B cell (primary cell): ENCODE data around the gene LGR5. TPM values are rescaled to one million over a fixed set of nuclear protein-coding genes. Genes with fewer than 3 reads are reported as not detected.

ENCODE experiments used
- ATAC-seq: fragments of 200-7000 bp; cut with Tn5 transposase; one replicate; pipeline ENCODE4 v1.10.0; 2021; ENCODE audit warnings: low read depth, mild to moderate bottlenecking, moderate number of reproducible peaks, moderate library complexity
- CTCF ChIA-PET: fragments of 350-600 bp; sonication (Branson Sonifier 250); formaldehyde crosslinking; loops from one replicate; lab custom pipeline; 2021; ENCODE audit warnings: antibody characterized with exemption, inconsistent platforms; lab: Charles Lee
- POLR2A ChIA-PET: fragments of 350-600 bp; sonication (Branson Sonifier 250); formaldehyde crosslinking; loops from one replicate; lab custom pipeline; 2021; ENCODE audit warnings: antibody characterized with exemption; lab: Charles Lee
- DNase-seq: peaks from one replicate; pipeline ENCODE4 v3.0.0; 2013
- H2AFZ ChIP-seq: 2 replicates; pipeline ENCODE4 v1.6.1; 2012; ENCODE audit warnings: mild to moderate bottlenecking, low read depth, low read length; ENCODE audit not compliant: insufficient read depth, poor library complexity, severe bottlenecking
- H3K27ac ChIP-seq, 2 donors: 1 replicate in 1 of 2; 2 replicates in 1 of 2; pipeline ENCODE4 v1.5.1; 2012 to 2013; ENCODE audit warnings: low read length in 2 of 2, mild to moderate bottlenecking in 2 of 2, moderate library complexity in 1 of 2
- H3K27me3 ChIP-seq, 4 experiments: fragments of 200-600 bp in 1 of 4; sonication (generic) in 1 of 4; replicated peaks in 1 of 4; 1 replicate in 2 of 4; 2 replicates in 2 of 4; pipeline versions ENCODE4 v1.6.1 to v1.7.0; 2013 to 2016; ENCODE audit warnings: low read length in 3 of 4, mild to moderate bottlenecking in 2 of 4, mixed read lengths in 1 of 4, moderate library complexity in 1 of 4; ENCODE audit not compliant: insufficient read depth in 4 of 4, control insufficient read depth in 3 of 4; ENCODE audit errors: control extremely low read depth in 1 of 4
- H3K36me3 ChIP-seq, 2 experiments: replicated peaks in 1 of 2; 1 replicate in 1 of 2; 2 replicates in 1 of 2; pipeline versions ENCODE4 v1.6.1 to v1.7.1; 2013; ENCODE audit warnings: low read length in 1 of 2; ENCODE audit not compliant: insufficient read depth in 2 of 2, control insufficient read depth in 1 of 2; ENCODE audit errors: control extremely low read depth in 1 of 2, extremely low read depth in 1 of 2
- H3K4me1 ChIP-seq, 2 donors: fragments of 200-600 bp in 1 of 2; sonication (generic) in 1 of 2; 1 replicate in 1 of 2; 2 replicates in 1 of 2; pipeline versions ENCODE4 v1.5.1 to v1.6.1; 2013 to 2017; ENCODE audit warnings: low read length in 2 of 2; ENCODE audit not compliant: control insufficient read depth in 2 of 2, insufficient read depth in 2 of 2
- H3K4me2 ChIP-seq: replicated peaks from 2 replicates; pipeline ENCODE3; 2012; ENCODE audit warnings: mild to moderate bottlenecking, low read depth, low read length; ENCODE audit not compliant: poor library complexity, severe bottlenecking
- H3K4me3 ChIP-seq, 5 experiments: fragments of 200-600 bp in 1 of 5; sonication (generic) in 1 of 5; 1 replicate in 3 of 5; 2 replicates in 2 of 5; pipeline versions ENCODE4 v1.5.1 to v1.7.0; 2011 to 2016; ENCODE audit warnings: low read length in 4 of 5, mild to moderate bottlenecking in 4 of 5, low read depth in 2 of 5, control low read depth in 1 of 5, moderate library complexity in 1 of 5; ENCODE audit not compliant: insufficient read depth in 1 of 5; ENCODE audit errors: control extremely low read depth in 1 of 5, extremely low read depth in 1 of 5
- H3K79me2 ChIP-seq: fragments of 200-600 bp; sonication (generic); one replicate; pipeline ENCODE4 v1.6.0; 2016; ENCODE audit warnings: low read length; ENCODE audit not compliant: control insufficient read depth, insufficient read depth
- H3K9ac ChIP-seq: fragments of 200-600 bp; sonication (generic); 2 replicates; pipeline ENCODE4 v1.6.1; 2017; ENCODE audit warnings: mild to moderate bottlenecking, low read length, moderate library complexity
- H3K9me3 ChIP-seq, 3 donors: one replicate each; pipeline versions ENCODE4 v1.6.1 to v1.7.1; 2013; ENCODE audit warnings: low read length in 2 of 3; ENCODE audit not compliant: control insufficient read depth in 2 of 3, insufficient read depth in 1 of 3; ENCODE audit errors: control extremely low read depth in 1 of 3
- H4K20me1 ChIP-seq: 2 replicates; pipeline ENCODE4 v1.6.0; 2012; ENCODE audit warnings: mild to moderate bottlenecking, low read length; ENCODE audit not compliant: insufficient read depth, control insufficient read depth, poor library complexity, severe bottlenecking
- H3K27ac Mint-ChIP-seq: one replicate; pipeline ENCODE4 v1.8.0; 2021; ENCODE audit warnings: mixed read lengths
- H3K27me3 Mint-ChIP-seq: one replicate; pipeline ENCODE4 v1.8.0; 2021; ENCODE audit warnings: mixed read lengths
- H3K4me1 Mint-ChIP-seq: one replicate; pipeline ENCODE4 v1.8.0; 2021; ENCODE audit warnings: mixed read lengths
- H3K4me3 Mint-ChIP-seq: one replicate; pipeline ENCODE4 v1.8.0; 2021; ENCODE audit warnings: mixed read lengths
- H3K9me3 Mint-ChIP-seq: one replicate; pipeline ENCODE4 v1.8.0; 2022; ENCODE audit warnings: mixed read lengths; ENCODE audit not compliant: insufficient read depth
- CTCF ChIP-seq: fragments of 200-600 bp; IDR thresholded peaks from one replicate; pipeline ENCODE4 v1.8.0; 2022; ENCODE audit warnings: antibody characterized with exemption, mild to moderate bottlenecking
- EZH2 ChIP-seq: IDR thresholded peaks from 2 replicates; pipeline ENCODE4 v1.6.1; 2012; ENCODE audit warnings: borderline replicate concordance, low read depth, mild to moderate bottlenecking, moderate library complexity, low read length; ENCODE audit not compliant: insufficient read depth, poor library complexity, severe bottlenecking
- WGBS: methylation state at CpG from one replicate; pipeline ENCODE4 v1.1.5; 2013; ENCODE audit warnings: missing lambda C conversion rate; ENCODE audit not compliant: insufficient coverage; 5-methylcytosine and 5-hydroxymethylcytosine counted together
- intact Hi-C: fragments of 100-400 bp; cut with micrococcal nuclease; formaldehyde crosslinking; loops from one replicate; pipeline ENCODE4 v1.10.0; 2022
- polyA plus RNA-seq: library from polyadenylated mRNA; depleted of rRNA; stranded (reverse); fragments of >200 nt; gene quantifications from 2 replicates; pipeline ENCODE4 v1.2.3, GENCODE V29; 2012
- total RNA-seq, 2 donors: library from RNA; stranded (reverse); fragments of 120-200 nt in 1 of 2; gene quantifications; 1 replicate in 1 of 2; 2 replicates in 1 of 2; pipeline versions ENCODE4 v1.2.3 to v1.2.4, GENCODE V29; 2013 to 2022

LGR5 gene
- total and polyA plus RNA-seq, 2 donors (not counting 1 experiment from before 2014, with no cell fraction given) = 0.06 TPM; not detected in 1

- intact Hi-C loops = no loop called here
- POLR2A ChIA-PET = no interaction called here
- CTCF ChIA-PET = no interaction called here
- Histone ChIP-seq H3K4me3 (no peak overlapping the region), H3K27me3 (no peaks in the 10 kb centered on the region), H2AFZ (no peak overlapping the region), H3K36me3 (no peaks in the 10 kb centered on the region), H3K4me1 (no peaks in the 10 kb centered on the region), H3K9ac (no peak overlapping the region), H3K79me2 (no peaks in the 10 kb centered on the region), H3K27ac (no peak overlapping the region), H3K4me2 (no peak overlapping the region), H3K9me3 (no peaks in the 10 kb centered on the region), H4K20me1 (no peaks in the 10 kb centered on the region)
- Mint-ChIP-seq H3K4me3 (no peak overlapping the region), H3K27me3 (peaks cover 2% of the 10 kb centered on the region), H3K27ac (no peak overlapping the region), H3K9me3 (no peaks in the 10 kb centered on the region), H3K4me1 (no peaks in the 10 kb centered on the region)
- DNase-seq (no peak), ATAC-seq (no peak)
- TF ChIP-seq CTCF = no peak
- TF ChIP-seq EZH2 = no peak
- WGBS = 100% methylated on average over 1 of the region's 3 CpGs
These were observed 141.6 kb downstream of the LGR5 start for GRCh38 chr12:71581206-71581605.

DNA sequence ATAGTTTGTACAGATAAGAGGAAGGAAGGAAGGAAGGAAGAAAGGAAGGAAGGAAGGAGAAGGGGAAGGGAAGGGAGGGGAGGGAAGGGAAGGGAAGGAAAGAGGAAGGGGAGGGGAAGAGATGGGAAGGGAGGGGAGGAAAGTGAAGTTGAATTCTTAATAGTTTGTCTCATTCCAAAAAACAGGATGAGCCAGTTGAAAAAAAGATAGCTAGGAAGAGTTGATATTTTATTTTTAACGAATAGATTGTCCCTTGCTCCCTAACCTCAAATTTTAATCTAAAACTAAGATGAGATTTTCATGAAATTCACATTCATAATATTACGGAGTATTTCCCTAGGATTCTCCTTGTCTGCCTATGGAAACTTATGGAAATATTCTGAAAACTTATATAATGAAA lies 143.3 kb downstream of the LGR5 start:
- ChIA-PET CTCF (no interaction called here), POLR2A (no interaction called here)
- no peak overlapping the region for H3K9ac ChIP-seq
- no peaks in the 10 kb centered on the region for H3K4me1 ChIP-seq
- H3K27ac ChIP-seq = no peak overlapping the region
- H3K27me3 ChIP-seq = no peaks in the 10 kb centered on the region
- no peak overlapping the region for H3K4me2 ChIP-seq
- no peaks in the 10 kb centered on the region for H4K20me1 ChIP-seq
- intact Hi-C loops = no loop called here
- H3K9me3 ChIP-seq = no peaks in the 10 kb centered on the region
- Mint-ChIP-seq H3K27ac (no peak overlapping the region), H3K9me3 (no peaks in the 10 kb centered on the region), H3K4me3 (no peak overlapping the region), H3K27me3 (peaks cover 8% of the 10 kb centered on the region), H3K4me1 (no peaks in the 10 kb centered on the region)
- TF ChIP-seq CTCF (no peak), EZH2 (no peak)
- no peaks in the 10 kb centered on the region for H3K36me3 ChIP-seq
- no peak overlapping the region for H2AFZ ChIP-seq
- H3K4me3 ChIP-seq = no peak overlapping the region
- no peaks in the 10 kb centered on the region for H3K79me2 ChIP-seq
- no peak for DNase-seq
- WGBS = no CpG with 5 or more reads among the region's 2 CpGs
- no peak for ATAC-seq
